ENCODE results near the gene BMP4.

BMP4 gene

DNA sequence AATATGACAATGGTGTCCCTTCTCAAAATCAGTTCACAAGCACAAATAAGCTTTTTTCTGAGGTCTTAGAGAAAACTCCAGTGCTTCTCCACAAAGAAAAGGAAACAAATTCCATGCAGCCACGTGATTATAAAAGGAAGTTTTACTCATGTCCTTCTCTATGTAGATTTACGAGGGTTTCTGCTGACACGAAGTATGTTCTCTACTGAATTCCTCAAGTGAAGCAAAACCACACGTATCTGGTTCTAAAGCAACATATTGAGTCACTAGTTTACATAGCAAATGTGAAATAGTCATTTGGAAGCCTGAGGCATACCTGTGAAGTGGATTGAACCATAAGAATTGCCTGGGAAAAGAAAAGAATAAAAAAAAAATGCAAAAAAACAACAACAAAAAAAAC is 31.9 kb downstream of the BMP4 start:
- no peak overlapping the region for H3K4me3 ChIP-seq (ENCODE audit: extremely low read depth, insufficient read depth, low read length, poor library complexity, severe bottlenecking)
- no peaks in the 10 kb centered on the region for H3K36me3 ChIP-seq (ENCODE audit: control insufficient read depth, insufficient read depth, low read length)
- no peaks in the 10 kb centered on the region for H3K9me3 ChIP-seq (ENCODE audit: control insufficient read depth, low read length)
- H3K4me1 ChIP-seq (ENCODE audit: control insufficient read depth, insufficient read depth, low read length, poor library complexity, severe bottlenecking): peaks cover 30% of the 10 kb centered on the region
- WGBS, 2 experiments (ENCODE audit: insufficient coverage in 2 of 2): no CpG with 5 or more reads among the region's 4 CpGs
- no peak overlapping the region for H3K27ac ChIP-seq (ENCODE audit: low read depth, low read length, severe bottlenecking)

DNA sequence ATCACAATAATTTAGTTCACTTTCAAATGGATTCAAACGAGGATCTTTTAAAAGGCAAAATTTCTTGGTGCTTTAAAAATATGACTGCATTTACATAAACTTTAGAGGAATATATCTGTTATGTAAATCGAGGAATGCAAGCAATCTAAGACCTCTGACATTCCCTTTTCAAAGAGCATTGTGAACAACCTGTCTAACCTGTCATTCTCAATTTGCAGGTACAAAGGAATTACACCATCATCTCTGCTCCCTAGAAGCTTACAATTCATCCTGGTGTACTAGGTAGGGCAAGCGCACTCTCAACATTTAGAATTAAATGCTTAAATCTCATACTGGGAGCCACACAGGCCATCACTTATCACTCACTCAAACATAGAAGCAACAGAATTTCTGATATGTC is 35.6 kb downstream of the BMP4 start:
- Histone ChIP-seq H3K36me3 (ENCODE audit: control insufficient read depth, insufficient read depth, low read length) (no peaks in the 10 kb centered on the region), H3K27ac (ENCODE audit: low read depth, low read length, severe bottlenecking) (no peak overlapping the region), H3K9me3 (ENCODE audit: control insufficient read depth, low read length) (no peaks in the 10 kb centered on the region), H3K4me3 (ENCODE audit: extremely low read depth, insufficient read depth, low read length, poor library complexity, severe bottlenecking) (no peak overlapping the region), H3K4me1 (ENCODE audit: control insufficient read depth, insufficient read depth, low read length, poor library complexity, severe bottlenecking) (peaks cover 12% of the 10 kb centered on the region)
- WGBS, 2 experiments (ENCODE audit: insufficient coverage in 2 of 2): 86 to 100% methylated on average over 1 of the region's 3 CpGs

DNA sequence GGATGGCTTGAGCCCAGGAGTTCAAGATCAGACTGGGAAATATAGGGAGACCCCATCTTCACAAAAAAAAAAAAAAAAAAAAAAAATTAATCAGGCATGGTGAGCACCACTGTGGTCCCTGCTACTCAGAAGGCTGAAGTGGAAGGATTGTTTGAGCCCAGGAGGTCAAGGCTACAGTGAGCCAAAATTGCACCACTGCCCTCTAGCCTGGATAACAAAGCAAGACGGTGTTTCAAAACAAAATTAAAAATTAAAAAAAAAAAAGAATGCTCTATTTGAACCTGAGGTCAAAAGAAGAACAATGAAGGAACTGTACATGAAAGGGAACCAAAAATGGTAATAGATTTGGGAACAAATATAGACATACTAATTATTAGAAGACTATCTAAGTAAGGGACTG is 40.4 kb downstream of the BMP4 start:
- Histone ChIP-seq H3K4me1 (ENCODE audit: control insufficient read depth, insufficient read depth, low read length, poor library complexity, severe bottlenecking) (no peaks in the 10 kb centered on the region), H3K4me3 (ENCODE audit: extremely low read depth, insufficient read depth, low read length, poor library complexity, severe bottlenecking) (no peak overlapping the region)
- WGBS, 2 experiments (ENCODE audit: insufficient coverage in 2 of 2): no CpG with 5 or more reads among the region's 1 CpG

DNA sequence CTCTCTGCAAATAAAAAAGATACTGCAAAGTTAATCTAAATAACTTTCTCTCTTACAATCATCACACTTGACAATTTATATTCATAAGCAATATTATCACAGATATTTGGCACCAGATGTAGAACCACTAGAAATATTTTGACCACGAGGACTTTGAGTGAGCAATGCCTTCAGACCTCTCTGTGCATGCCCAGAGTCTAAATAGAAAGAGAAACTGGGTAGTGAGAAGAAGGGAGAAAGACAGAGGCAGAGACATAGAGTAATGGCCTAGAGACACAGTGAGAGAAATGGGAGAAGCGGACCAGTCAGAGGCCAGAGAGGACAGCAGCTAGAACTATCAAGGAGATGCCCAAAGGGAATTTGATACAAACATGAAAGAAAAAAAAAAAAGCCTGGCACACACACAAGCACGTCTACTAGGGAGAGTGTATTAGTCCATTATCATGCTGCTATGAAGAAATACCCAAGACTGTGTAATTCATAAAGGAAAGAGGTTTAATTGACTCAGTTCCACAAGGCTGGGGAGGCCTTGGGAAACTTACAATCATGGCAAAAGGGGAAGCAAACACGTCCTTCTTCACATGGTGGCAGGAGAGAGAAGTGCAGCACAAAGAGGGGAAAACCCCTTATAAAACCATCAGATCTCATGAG is 41.1 kb downstream of the BMP4 start:
- Histone ChIP-seq H3K9me3 (ENCODE audit: control insufficient read depth, low read length) (no peaks in the 10 kb centered on the region), H3K27ac (ENCODE audit: low read depth, low read length, severe bottlenecking) (no peak overlapping the region), H3K4me3 (ENCODE audit: extremely low read depth, insufficient read depth, low read length, poor library complexity, severe bottlenecking) (no peak overlapping the region), H3K36me3 (ENCODE audit: control insufficient read depth, insufficient read depth, low read length) (no peaks in the 10 kb centered on the region), H3K4me1 (ENCODE audit: control insufficient read depth, insufficient read depth, low read length, poor library complexity, severe bottlenecking) (no peaks in the 10 kb centered on the region)
- 100% methylated on average over 1 to 2 of the region's 4 CpGs for WGBS, 2 experiments (ENCODE audit: insufficient coverage in 2 of 2)

More for the DNA sequence above, 40.4 kb downstream of the BMP4 start:
- no peak overlapping the region for H3K27ac ChIP-seq (ENCODE audit: low read depth, low read length, severe bottlenecking)
- no peaks in the 10 kb centered on the region for H3K36me3 ChIP-seq (ENCODE audit: control insufficient read depth, insufficient read depth, low read length)
- H3K9me3 ChIP-seq (ENCODE audit: control insufficient read depth, low read length): no peaks in the 10 kb centered on the region

DNA sequence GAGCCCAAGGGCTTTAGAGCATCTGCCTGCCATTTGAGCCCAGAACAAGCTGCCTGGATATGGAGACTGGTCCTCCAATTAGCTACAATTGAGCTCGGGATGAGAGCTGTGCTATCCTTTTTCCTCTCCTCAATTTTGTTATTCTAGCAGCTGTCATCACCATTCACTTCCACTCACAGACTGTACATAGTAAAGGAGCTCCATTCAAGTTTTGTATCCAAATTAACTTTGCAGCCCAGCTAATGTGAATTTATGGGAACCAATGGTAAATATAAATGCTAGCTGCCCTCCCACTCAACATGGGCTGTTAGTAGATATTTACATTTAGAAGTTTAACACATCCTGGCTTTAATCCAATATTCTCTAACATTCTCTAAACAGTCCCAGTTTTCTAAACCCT is 44.6 kb downstream of the BMP4 start:
- WGBS, 2 experiments (ENCODE audit: insufficient coverage in 2 of 2): 100% methylated on average over 1 of the region's 1 CpG
- no peaks in the 10 kb centered on the region for H3K36me3 ChIP-seq (ENCODE audit: control insufficient read depth, insufficient read depth, low read length)
- no peak overlapping the region for H3K4me3 ChIP-seq (ENCODE audit: extremely low read depth, insufficient read depth, low read length, poor library complexity, severe bottlenecking)
- H3K27ac ChIP-seq (ENCODE audit: low read depth, low read length, severe bottlenecking): no peak overlapping the region
- H3K9me3 ChIP-seq (ENCODE audit: control insufficient read depth, low read length): no peaks in the 10 kb centered on the region
- H3K4me1 ChIP-seq (ENCODE audit: control insufficient read depth, insufficient read depth, low read length, poor library complexity, severe bottlenecking): no peaks in the 10 kb centered on the region

DNA sequence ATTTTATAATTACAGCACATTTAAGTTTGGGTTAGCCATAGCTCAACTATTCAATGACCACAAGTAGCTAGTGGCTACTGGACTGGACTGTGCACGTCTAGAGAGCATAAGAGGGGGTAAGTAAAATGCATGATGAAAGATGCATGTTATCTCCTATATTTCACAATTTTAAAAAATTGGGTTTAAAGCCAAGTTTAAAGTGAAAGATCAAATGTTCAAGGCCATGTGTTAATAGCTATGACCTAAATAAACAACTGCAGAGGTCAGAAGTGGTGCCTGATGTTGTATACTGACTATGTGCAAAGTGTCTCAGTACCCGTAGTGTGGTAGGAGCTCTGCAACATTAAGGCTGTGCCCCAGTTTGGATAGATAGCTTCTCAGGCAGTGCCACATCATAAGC is 48.2 kb downstream of the BMP4 start:
- peaks cover 11% of the 10 kb centered on the region for H3K9me3 ChIP-seq (ENCODE audit: control insufficient read depth, low read length)
- no peaks in the 10 kb centered on the region for H3K4me1 ChIP-seq (ENCODE audit: control insufficient read depth, insufficient read depth, low read length, poor library complexity, severe bottlenecking)
- H3K27ac ChIP-seq (ENCODE audit: low read depth, low read length, severe bottlenecking): no peak overlapping the region
- no peak overlapping the region for H3K4me3 ChIP-seq (ENCODE audit: extremely low read depth, insufficient read depth, low read length, poor library complexity, severe bottlenecking)
- H3K36me3 ChIP-seq (ENCODE audit: control insufficient read depth, insufficient read depth, low read length): no peaks in the 10 kb centered on the region
- WGBS, 2 experiments (ENCODE audit: insufficient coverage in 2 of 2): no CpG with 5 or more reads among the region's 2 CpGs

DNA sequence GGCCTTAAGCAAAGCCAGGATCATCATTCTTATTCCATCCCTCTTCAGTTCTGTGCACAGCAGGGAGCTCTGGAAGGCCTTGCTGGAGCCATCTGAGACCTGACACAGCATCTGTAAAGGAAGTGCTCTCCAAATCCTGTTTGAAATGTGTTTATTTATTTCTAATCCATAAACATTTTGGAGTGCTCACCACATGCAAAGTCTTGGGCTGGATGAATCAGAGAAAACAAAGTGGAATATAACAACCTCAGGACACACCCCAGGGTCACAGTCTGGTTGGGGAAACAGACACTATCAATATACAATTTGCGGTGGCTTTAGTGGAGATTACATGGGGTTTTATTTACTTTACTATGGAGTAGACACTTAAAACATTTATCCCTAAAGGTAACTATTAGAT is 54.3 kb downstream of the BMP4 start:
- Histone ChIP-seq H3K4me1 (ENCODE audit: control insufficient read depth, insufficient read depth, low read length, poor library complexity, severe bottlenecking) (no peaks in the 10 kb centered on the region), H3K27ac (ENCODE audit: low read depth, low read length, severe bottlenecking) (no peak overlapping the region), H3K4me3 (ENCODE audit: extremely low read depth, insufficient read depth, low read length, poor library complexity, severe bottlenecking) (no peak overlapping the region), H3K9me3 (ENCODE audit: control insufficient read depth, low read length) (peaks cover 11% of the 10 kb centered on the region), H3K36me3 (ENCODE audit: control insufficient read depth, insufficient read depth, low read length) (no peaks in the 10 kb centered on the region)
- no CpG with 5 or more reads among the region's 1 CpG for WGBS, 2 experiments (ENCODE audit: insufficient coverage in 2 of 2)

GRCh38 chr14:53900499-53900898 is 56.1 kb downstream of the BMP4 start:
- H3K36me3 ChIP-seq (ENCODE audit: control insufficient read depth, insufficient read depth, low read length): no peaks in the 10 kb centered on the region
- H3K27ac ChIP-seq (ENCODE audit: low read depth, low read length, severe bottlenecking): no peak overlapping the region

More at GRCh38 chr14:53900499-53900898, 56.1 kb downstream of the BMP4 start:
- Histone ChIP-seq H3K9me3 (ENCODE audit: control insufficient read depth, low read length) (peaks cover under 1% of the 10 kb centered on the region), H3K4me3 (ENCODE audit: extremely low read depth, insufficient read depth, low read length, poor library complexity, severe bottlenecking) (no peak overlapping the region), H3K4me1 (ENCODE audit: control insufficient read depth, insufficient read depth, low read length, poor library complexity, severe bottlenecking) (no peaks in the 10 kb centered on the region)
- WGBS, 2 experiments (ENCODE audit: insufficient coverage in 2 of 2): 77 to 81% methylated on average over 2 to 3 of the region's 4 CpGs
